Spleen (tissue), 11 donors: ENCODE results near the gene ABCG1. TPM values are rescaled to one million over a fixed set of nuclear protein-coding genes. Genes with fewer than 3 reads are reported as not detected.

ENCODE experiments used
- DNase-seq: peaks from one replicate; pipeline ENCODE4 v3.0.0-alpha.2; 2020
- H3K27ac ChIP-seq, 8 donors: fragments of 200-600 bp; sonication (generic) in 7 of 8; 1 replicate in 4 of 8; 2 replicates in 4 of 8; pipeline versions ENCODE4 v1.5.0 to v1.8.0; 2016 to 2021; ENCODE audit warnings: inconsistent platforms in 4 of 8, mild to moderate bottlenecking in 4 of 8, moderate library complexity in 1 of 8
- H3K27me3 ChIP-seq, 7 donors: fragments of 200-600 bp; sonication (generic) in 6 of 7; replicated peaks in 1 of 7; 1 replicate in 4 of 7; 2 replicates in 3 of 7; pipeline versions ENCODE4 v1.5.0 to v1.8.0; 2016 to 2021; ENCODE audit warnings: inconsistent platforms in 3 of 7, mild to moderate bottlenecking in 1 of 7
- H3K36me3 ChIP-seq, 6 donors: fragments of 200-600 bp; sonication (generic) in 5 of 6; 1 replicate in 4 of 6; 2 replicates in 2 of 6; pipeline versions ENCODE4 v1.5.0 to v1.8.0; 2016 to 2021; ENCODE audit warnings: inconsistent platforms in 2 of 6
- H3K4me1 ChIP-seq, 6 donors: fragments of 200-600 bp; sonication (generic) in 5 of 6; 1 replicate in 3 of 6; 2 replicates in 3 of 6; pipeline versions ENCODE4 v1.5.0 to v1.8.0; 2016 to 2021; ENCODE audit warnings: inconsistent platforms in 3 of 6
- H3K4me3 ChIP-seq, 8 donors: fragments of 200-600 bp; sonication (generic) in 7 of 8; 1 replicate in 4 of 8; 2 replicates in 4 of 8; pipeline versions ENCODE4 v1.5.0 to v1.8.0; 2016 to 2021; ENCODE audit warnings: inconsistent platforms in 4 of 8, mild to moderate bottlenecking in 4 of 8, moderate library complexity in 2 of 8
- H3K9me3 ChIP-seq, 8 donors: fragments of 200-600 bp; sonication (generic) in 7 of 8; 1 replicate in 4 of 8; 2 replicates in 4 of 8; pipeline versions ENCODE4 v1.5.0 to v1.8.0; 2016 to 2021; ENCODE audit warnings: inconsistent platforms in 4 of 8
- CTCF ChIP-seq, 11 experiments: fragments of 200-600 bp in 7 of 11; fragments of 450-650 bp in 4 of 11; sonication (generic) in 4 of 11; IDR thresholded peaks in 8 of 11; conservative IDR thresholded peaks in 3 of 11; 1 replicate in 7 of 11; 2 replicates in 4 of 11; pipeline versions ENCODE4 v1.4.0 to v1.8.0; 2016 to 2021; ENCODE audit warnings: antibody characterized with exemption in 11 of 11, inconsistent platforms in 4 of 11, mild to moderate bottlenecking in 1 of 11
- POLR2A ChIP-seq, 3 donors: fragments of 450-650 bp; IDR thresholded peaks; one replicate each; pipeline ENCODE4 v1.5.1; 2017; ENCODE audit warnings: antibody characterized with exemption in 3 of 3, mild to moderate bottlenecking in 1 of 3
- POLR2AphosphoS5 ChIP-seq, 3 donors: sonication (generic); formaldehyde crosslinking; IDR thresholded peaks; one replicate each; pipeline ENCODE4 v1.5.1; 2017; ENCODE audit warnings: antibody characterized with exemption in 3 of 3
- WGBS, 5 donors: extraction: QIAGEN DNeasy Blood & Tissue Kit in 3 of 5; methylation state at CpG; one replicate each; pipeline versions ENCODE4 v1.1.5 to v1.1.7; 2013 to 2018; 5-methylcytosine and 5-hydroxymethylcytosine counted together
- intact Hi-C: fragments of 100-400 bp; cut with DNase I; formaldehyde crosslinking; loops from one replicate; pipeline ENCODE4 v1.15.0; 2023; ENCODE audit warnings: low total_unique reads
- polyA plus RNA-seq, 3 donors: library from polyadenylated mRNA; stranded (reverse); fragments of 200-250 nt; gene quantifications; one replicate each; pipeline ENCODE4 v1.2.1, GENCODE V29; 2013
- total RNA-seq, 7 donors: library from RNA; depleted of rRNA in 3 of 7; stranded (reverse); fragments of >200 nt in 3 of 7; fragmentation: NEBNext Ultra II Directional in 4 of 7; extraction: Animal tissue kit (Norgen Biotek cat#: 25700) in 4 of 7; gene quantifications; one replicate each; pipeline versions ENCODE4 v1.1.0 to v1.2.1, GENCODE V29; 2016 to 2021
- donor health status: healthy with polysubstance abuse.
- donor health status: DM: no; HTN: no; CAD: no; lungs with moderate emphysema.
- donor health status: DM: no; HTN: no; CAD: no.
- donor health status: Bipolar disorder and iron deficiency.
- donor health status: healthy.
- donor health status: DM: no; HTN: no; CAD: no.
- donor health status: DM: yes; HTN: yes; CAD: no.

The ABCG1 gene
- total and polyA plus RNA-seq, 10 donors = 14.6 to 143 (median 96.7) TPM

- Histone ChIP-seq H3K27me3 (no peaks in the 10 kb centered on the region), H3K27ac (no peak overlapping the region), H3K36me3 (peaks cover 0 to 95% (median 59%) of the 10 kb centered on the region in 6 donors), H3K9me3 (no peaks in the 10 kb centered on the region), H3K4me1 (peaks cover 0 to 29% (median 10%) of the 10 kb centered on the region in 6 donors), H3K4me3 (no peak overlapping the region)
- TF ChIP-seq POLR2A (IDR thresholded peaks at IDR 0.05) (no peak), CTCF (IDR thresholded peaks at IDR 0.05 in 8 of 11, conservative IDR thresholded peaks at IDR 0.05 in 3 of 11) (no peak), POLR2AphosphoS5 (IDR thresholded peaks at IDR 0.05) (no peak)
- DNase-seq = no peak
- intact Hi-C loops = no loop called here
- 63 to 79% (median 72%) methylated on average over 13 of the region's 13 CpGs for WGBS, 5 donors
Observed at GRCh38 chr21:42285569-42286245, 66.8 kb downstream of the ABCG1 start.

- Histone ChIP-seq H3K27me3 (no peaks in the 10 kb centered on the region), H3K27ac (peak overlapping the region in 1 of 8 donors; percentile 17), H3K9me3 (no peaks in the 10 kb centered on the region), H3K4me1 (peaks cover 0 to 32% (median 9%) of the 10 kb centered on the region in 6 donors), H3K4me3 (no peak overlapping the region), H3K36me3 (peaks cover 0 to 95% (median 62%) of the 10 kb centered on the region in 6 donors)
- no peak for DNase-seq
- 55 to 76% (median 70%) methylated on average over 12 of the region's 12 CpGs for WGBS, 5 donors
- TF ChIP-seq POLR2AphosphoS5 (IDR thresholded peaks at IDR 0.05) (no peak), CTCF (IDR thresholded peaks at IDR 0.05 in 8 of 11, conservative IDR thresholded peaks at IDR 0.05 in 3 of 11) (no peak), POLR2A (IDR thresholded peaks at IDR 0.05) (no peak)
- intact Hi-C loops = no loop called here
Observed at GRCh38 chr21:42286416-42286815, 67.5 kb downstream of the ABCG1 start.

- no peaks in the 10 kb centered on the region for H3K27me3 ChIP-seq
- intact Hi-C loops = no loop called here
- H3K27ac ChIP-seq = peak overlapping the region in 1 of 8 donors; percentile 17
- no peak overlapping the region for H3K4me3 ChIP-seq
- DNase-seq = no peak
- no peaks in the 10 kb centered on the region for H3K9me3 ChIP-seq
- peaks cover 0 to 32% (median 9%) of the 10 kb centered on the region in 6 donors for H3K4me1 ChIP-seq
- 88 to 92% (median 90%) methylated on average over 33 to 36 of the region's 36 CpGs for WGBS, 5 donors
- H3K36me3 ChIP-seq = peaks cover 0 to 95% (median 64%) of the 10 kb centered on the region in 6 donors
- peak in 2 of 3 donors; percentile 9 to 36 for TF ChIP-seq POLR2AphosphoS5 (IDR thresholded peaks at IDR 0.05)
- TF ChIP-seq CTCF (IDR thresholded peaks at IDR 0.05 in 8 of 11, conservative IDR thresholded peaks at IDR 0.05 in 3 of 11) = no peak
Observed at GRCh38 chr21:42287193-42288083, 68.5 kb downstream of the ABCG1 start.

- peaks cover 0 to 100% (median 58%) of the 10 kb centered on the region in 6 donors for H3K36me3 ChIP-seq
Observed at GRCh38 chr21:42288962-42289361, 70.0 kb downstream of the ABCG1 start.

More at GRCh38 chr21:42288962-42289361, 70.0 kb downstream of the ABCG1 start:
- 91 to 97% (median 95%) methylated on average over 5 of the region's 5 CpGs for WGBS, 5 donors
- intact Hi-C loops = no loop called here
- Histone ChIP-seq H3K9me3 (no peaks in the 10 kb centered on the region), H3K27ac (peak overlapping the region in 1 of 8 donors; percentile 14), H3K27me3 (no peaks in the 10 kb centered on the region), H3K4me3 (no peak overlapping the region), H3K4me1 (peaks cover 0 to 32% (median 9%) of the 10 kb centered on the region in 6 donors)
- no peak for DNase-seq
- TF ChIP-seq POLR2AphosphoS5 (IDR thresholded peaks at IDR 0.05) (no peak), CTCF (IDR thresholded peaks at IDR 0.05 in 8 of 11, conservative IDR thresholded peaks at IDR 0.05 in 3 of 11) (no peak), POLR2A (IDR thresholded peaks at IDR 0.05) (no peak)
